Stimulated activated naive B cell treated with anti-CD40 and anti-IgM and Interleukin-4, amounts not matched to agents 10 μg/mL and 1 μg/mL and 100 μg/mL, for 72 hours (primary cell): ENCODE results near the gene COL16A1.
"Not testable (repeated sequence)": the region's sequence is repeated elsewhere in the genome, so short reads cannot be mapped to it uniquely, and the experiment has no call there.

Source experiments
- ATAC-seq, 2 donors: fragments of 150-1000 bp; cut with Tn5 transposase; replicated peaks; 2 replicates each; pipeline ENCODE4 v1.10.0; 2021; ENCODE audit warnings: moderate library complexity in 1 of 2
- DNase-seq: peaks from one replicate; pipeline ENCODE4 v3.0.0; 2021
- H3K27ac Mint-ChIP-seq: one replicate; pipeline ENCODE4 v1.8.0; 2022; ENCODE audit warnings: mild to moderate bottlenecking, mixed read lengths
- H3K27me3 Mint-ChIP-seq, 2 donors: one replicate each; pipeline ENCODE4 v1.8.0; 2022; ENCODE audit warnings: mixed read lengths in 2 of 2
- H3K36me3 Mint-ChIP-seq, 2 donors: one replicate each; pipeline ENCODE4 v1.8.0; 2022; ENCODE audit warnings: mixed read lengths in 2 of 2, mild to moderate bottlenecking in 1 of 2
- H3K4me1 Mint-ChIP-seq, 2 donors: one replicate each; pipeline ENCODE4 v1.8.0; 2022; ENCODE audit warnings: mixed read lengths in 2 of 2, mild to moderate bottlenecking in 1 of 2
- H3K4me3 Mint-ChIP-seq, 2 donors: one replicate each; pipeline ENCODE4 v1.8.0; 2022; ENCODE audit warnings: mild to moderate bottlenecking in 2 of 2, mixed read lengths in 2 of 2, moderate library complexity in 1 of 2
- H3K9me3 Mint-ChIP-seq, 2 donors: one replicate each; pipeline ENCODE4 v1.8.0; 2022; ENCODE audit warnings: mixed read lengths in 2 of 2, mild to moderate bottlenecking in 1 of 2

COL16A1 gene

DNA sequence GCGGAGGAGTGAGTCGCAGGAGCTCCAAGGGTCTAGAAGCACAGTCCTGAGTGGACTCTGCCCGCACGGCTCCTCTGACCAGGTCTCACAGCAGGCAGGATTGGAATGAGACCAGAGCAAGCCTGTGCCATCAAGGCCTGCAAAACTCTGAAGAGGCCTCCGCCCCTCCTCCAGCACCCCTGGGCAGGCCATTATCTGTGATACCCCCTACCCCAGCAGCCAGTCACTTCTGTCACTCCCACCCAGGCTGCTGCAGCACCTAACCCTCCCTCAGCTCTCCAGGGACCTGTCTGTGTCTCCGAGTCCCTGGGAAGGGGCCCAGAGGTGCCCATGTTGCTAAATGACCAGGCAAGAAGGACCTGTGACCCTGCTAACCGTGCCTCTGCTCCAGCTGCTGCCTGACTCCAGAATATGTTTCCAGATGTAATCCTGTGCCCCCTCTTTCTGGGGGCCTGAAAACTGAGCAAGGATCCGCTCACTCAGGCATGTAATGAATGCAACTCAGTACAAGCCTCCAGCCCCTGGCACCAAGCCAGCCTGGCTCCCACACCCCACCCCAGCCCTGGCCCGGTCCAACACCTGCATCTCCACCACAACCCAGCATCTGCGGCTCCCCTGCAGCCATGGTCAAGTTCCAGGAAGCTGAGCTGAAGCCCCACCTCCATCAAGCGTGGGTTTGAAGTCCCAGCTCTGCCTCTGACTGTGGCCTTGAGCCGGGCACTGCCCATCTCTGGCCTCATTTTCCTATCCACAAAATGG, 22.1 kb upstream of the COL16A1 start:
- no peak for ATAC-seq
- peaks cover 22 to 34% of the 10 kb centered on the region in 2 donors for H3K27me3 Mint-ChIP-seq
- H3K36me3 Mint-ChIP-seq, result no peaks in the 10 kb centered on the region
- DNase-seq, result no peak
- H3K27ac Mint-ChIP-seq, result no peak overlapping the region
- no peaks in the 10 kb centered on the region for H3K9me3 Mint-ChIP-seq
- no peak overlapping the region for H3K4me3 Mint-ChIP-seq
- no peaks in the 10 kb centered on the region for H3K4me1 Mint-ChIP-seq

DNA sequence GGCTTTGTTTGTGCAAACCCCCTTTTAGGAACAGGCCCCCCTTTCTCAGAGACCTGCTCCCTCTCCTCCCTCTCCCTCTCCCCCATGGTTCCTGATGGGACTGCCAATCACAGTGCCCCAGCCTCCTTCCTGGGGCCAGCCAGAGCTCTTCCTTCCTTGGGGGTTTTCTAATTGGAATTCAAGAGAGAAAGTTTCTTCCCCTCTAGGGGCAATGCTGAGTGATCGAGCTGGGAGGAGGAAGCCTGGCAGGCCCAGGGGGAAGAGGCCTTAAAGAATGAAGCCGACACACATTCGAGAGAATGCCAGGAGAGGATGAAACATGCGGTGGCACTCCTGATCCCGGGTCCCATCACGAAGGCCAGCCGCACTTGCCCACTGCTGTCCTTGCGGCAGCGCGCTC, 21.3 kb upstream of the COL16A1 start:
- H3K36me3 Mint-ChIP-seq, result no peaks in the 10 kb centered on the region
- no peaks in the 10 kb centered on the region for H3K4me1 Mint-ChIP-seq
- H3K9me3 Mint-ChIP-seq, result no peaks in the 10 kb centered on the region
- H3K27me3 Mint-ChIP-seq, result peaks cover 26 to 42% of the 10 kb centered on the region in 2 donors
- no peak overlapping the region for H3K4me3 Mint-ChIP-seq
- ATAC-seq, result no peak
- no peak for DNase-seq
- H3K27ac Mint-ChIP-seq, result no peak overlapping the region

DNA sequence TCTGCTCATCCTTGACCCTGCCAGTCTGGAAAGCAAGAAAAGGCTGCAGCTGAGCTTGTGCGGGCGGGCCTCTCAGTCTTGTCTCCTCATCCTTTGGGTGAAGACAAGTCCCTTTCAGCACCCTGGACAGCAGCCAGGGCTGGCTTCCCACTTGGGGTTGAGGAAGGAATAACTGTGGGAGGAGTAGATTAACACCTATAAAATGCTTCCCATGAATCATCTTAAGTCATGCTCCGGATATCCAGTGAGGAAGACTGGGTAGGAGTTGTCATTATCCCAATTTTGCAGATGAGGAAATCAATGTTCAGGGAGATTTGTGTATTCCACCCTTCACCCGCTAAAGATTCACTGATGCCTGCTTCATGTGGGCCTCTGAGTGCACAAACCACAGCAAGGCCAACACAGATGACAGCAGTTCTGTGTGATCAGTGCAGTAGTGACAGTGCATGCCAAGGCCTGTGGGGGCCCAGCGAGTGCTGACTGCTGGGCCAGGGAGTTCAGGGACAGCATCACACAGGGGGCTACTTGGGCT, 20.1 kb upstream of the COL16A1 start:
- no peaks in the 10 kb centered on the region for H3K4me1 Mint-ChIP-seq
- peaks cover 26 to 42% of the 10 kb centered on the region in 2 donors for H3K27me3 Mint-ChIP-seq
- DNase-seq, result no peak
- no peak overlapping the region for H3K27ac Mint-ChIP-seq
- no peak overlapping the region for H3K4me3 Mint-ChIP-seq
- H3K9me3 Mint-ChIP-seq, result no peaks in the 10 kb centered on the region
- ATAC-seq, result no peak
- no peaks in the 10 kb centered on the region for H3K36me3 Mint-ChIP-seq

DNA sequence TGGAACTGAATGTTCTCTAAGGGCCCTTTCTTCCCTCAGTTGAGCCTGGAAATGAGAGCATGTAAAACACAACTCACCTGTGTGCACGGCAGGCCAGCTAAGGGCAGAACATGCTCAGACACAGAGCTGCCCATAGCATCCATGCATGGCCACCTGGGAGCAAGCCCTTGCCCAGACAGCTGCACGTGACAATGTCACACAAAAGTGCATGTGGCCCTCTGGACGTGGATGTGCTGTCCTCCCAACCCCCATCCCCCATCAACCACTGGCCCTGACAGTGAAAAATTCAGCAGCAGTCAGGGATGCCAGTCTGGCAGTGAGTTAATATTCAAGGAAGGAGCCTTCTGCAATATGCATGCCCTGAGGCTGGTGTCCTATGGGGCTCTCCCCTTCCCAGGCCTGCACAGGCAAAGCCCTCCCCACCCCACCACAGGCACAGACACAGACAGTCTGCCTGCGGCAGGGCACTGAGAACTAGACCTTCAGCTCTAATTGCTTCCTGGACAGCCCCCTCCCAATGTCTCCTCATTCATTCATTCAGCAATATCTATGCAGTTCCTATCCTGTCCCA, 14.6 kb upstream of the COL16A1 start:
- H3K27ac Mint-ChIP-seq, result no peak overlapping the region
- H3K36me3 Mint-ChIP-seq, result no peaks in the 10 kb centered on the region
- ATAC-seq (no peak), DNase-seq (no peak)
- peaks cover 63 to 83% of the 10 kb centered on the region in 2 donors for H3K27me3 Mint-ChIP-seq
- H3K4me1 Mint-ChIP-seq, result peaks cover 12 to 20% of the 10 kb centered on the region in 2 donors
- H3K9me3 Mint-ChIP-seq, result no peaks in the 10 kb centered on the region
- H3K4me3 Mint-ChIP-seq, result no peak overlapping the region

DNA sequence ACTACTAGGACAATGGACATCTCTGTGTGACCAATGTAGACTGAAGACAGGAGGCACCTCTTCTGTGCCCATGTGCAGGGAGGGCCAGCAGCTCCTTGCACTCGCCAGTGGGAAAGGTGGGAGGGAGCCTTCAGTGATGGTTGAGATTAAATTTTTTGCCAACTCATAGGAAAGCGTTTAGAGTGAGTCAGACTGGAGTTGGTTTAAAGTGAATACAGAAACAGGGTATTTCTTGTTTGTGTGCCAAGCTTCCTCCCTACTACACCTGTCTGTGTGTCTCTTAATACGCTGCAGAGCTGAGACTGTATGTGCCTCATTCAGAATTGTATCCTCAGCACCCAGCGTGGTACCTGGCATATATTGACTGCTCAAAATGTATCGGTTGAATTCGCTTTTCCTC, 13.5 kb upstream of the COL16A1 start:
- Mint-ChIP-seq H3K4me1 (peaks cover 15 to 20% of the 10 kb centered on the region in 2 donors), H3K27me3 (peaks cover 66 to 84% of the 10 kb centered on the region in 2 donors), H3K36me3 (no peaks in the 10 kb centered on the region), H3K9me3 (no peaks in the 10 kb centered on the region), H3K27ac (no peak overlapping the region), H3K4me3 (no peak overlapping the region)
- ATAC-seq, result no peak
- no peak for DNase-seq

DNA sequence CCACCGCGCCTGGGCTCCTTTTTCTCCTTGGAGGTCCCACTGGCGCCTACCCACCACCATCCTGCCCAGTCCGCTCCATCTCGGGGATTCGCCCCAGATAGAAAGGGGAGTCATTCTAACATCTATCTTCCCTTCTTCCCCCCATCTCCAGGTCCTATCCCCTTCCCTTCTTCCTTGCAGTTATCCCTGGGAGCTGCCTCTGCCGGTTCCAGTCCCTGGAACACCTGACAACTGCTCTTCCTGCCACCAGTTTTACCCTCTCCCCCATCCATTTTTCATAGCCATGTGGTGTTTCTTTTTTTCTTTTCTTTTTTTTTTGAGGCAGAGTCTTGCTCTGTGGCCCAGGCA, 12.0 kb upstream of the COL16A1 start:
- Mint-ChIP-seq H3K27ac (no peak overlapping the region), H3K9me3 (no peaks in the 10 kb centered on the region), H3K36me3 (no peaks in the 10 kb centered on the region), H3K27me3 (peaks cover 61 to 77% of the 10 kb centered on the region in 2 donors), H3K4me3 (peak overlapping the region; percentile 80 to 84), H3K4me1 (peaks cover 15 to 20% of the 10 kb centered on the region in 2 donors)
- DNase-seq (no peak), ATAC-seq (no peak)

DNA sequence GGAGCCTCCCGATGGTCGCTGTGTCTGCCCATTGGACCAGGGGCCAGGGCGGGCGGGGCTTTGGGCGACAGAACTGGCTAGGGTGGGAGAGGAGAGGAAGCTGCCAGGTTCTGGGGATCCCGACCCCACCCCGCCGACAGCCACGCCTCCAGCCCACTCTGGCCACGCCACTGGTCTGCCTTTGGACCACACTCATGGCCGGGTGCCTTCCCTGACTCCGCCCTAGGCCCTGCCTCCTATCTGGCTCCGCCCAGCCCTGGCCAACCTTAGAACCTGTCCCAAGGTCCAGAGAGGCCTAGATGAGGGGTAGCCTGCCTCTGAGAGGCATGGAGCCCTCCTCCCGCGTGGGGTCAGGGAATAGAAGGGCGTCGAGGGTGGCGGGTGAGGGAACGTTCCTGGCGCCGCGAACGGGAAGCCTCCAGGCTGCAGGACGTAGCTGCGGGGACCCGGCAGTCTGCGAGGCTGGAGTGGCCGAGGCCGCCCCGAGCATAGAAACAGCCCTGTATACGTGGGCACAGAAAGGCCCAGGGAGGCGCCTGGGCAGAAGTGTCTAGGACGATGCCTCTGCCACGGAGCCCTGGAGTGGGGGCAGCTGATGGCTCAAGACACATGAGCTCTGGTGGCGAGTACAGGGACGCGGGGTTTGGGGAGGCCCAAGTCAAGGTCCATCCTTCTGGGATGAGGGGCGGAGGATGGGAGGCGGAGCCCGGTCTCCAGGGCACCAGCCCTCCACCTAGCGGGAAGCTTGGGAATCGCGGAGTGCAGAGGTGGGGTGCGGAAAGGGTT, 11.5 kb upstream of the COL16A1 start:
- H3K27me3 Mint-ChIP-seq, result peaks cover 59 to 71% of the 10 kb centered on the region in 2 donors
- no peaks in the 10 kb centered on the region for H3K9me3 Mint-ChIP-seq
- peak overlapping the region; percentile 80 to 84 for H3K4me3 Mint-ChIP-seq
- peak; percentile 57 for DNase-seq
- H3K27ac Mint-ChIP-seq, result no peak overlapping the region
- H3K36me3 Mint-ChIP-seq, result no peaks in the 10 kb centered on the region
- peaks cover 15 to 20% of the 10 kb centered on the region in 2 donors for H3K4me1 Mint-ChIP-seq
- peak; percentile 94 to 95 for ATAC-seq

DNA sequence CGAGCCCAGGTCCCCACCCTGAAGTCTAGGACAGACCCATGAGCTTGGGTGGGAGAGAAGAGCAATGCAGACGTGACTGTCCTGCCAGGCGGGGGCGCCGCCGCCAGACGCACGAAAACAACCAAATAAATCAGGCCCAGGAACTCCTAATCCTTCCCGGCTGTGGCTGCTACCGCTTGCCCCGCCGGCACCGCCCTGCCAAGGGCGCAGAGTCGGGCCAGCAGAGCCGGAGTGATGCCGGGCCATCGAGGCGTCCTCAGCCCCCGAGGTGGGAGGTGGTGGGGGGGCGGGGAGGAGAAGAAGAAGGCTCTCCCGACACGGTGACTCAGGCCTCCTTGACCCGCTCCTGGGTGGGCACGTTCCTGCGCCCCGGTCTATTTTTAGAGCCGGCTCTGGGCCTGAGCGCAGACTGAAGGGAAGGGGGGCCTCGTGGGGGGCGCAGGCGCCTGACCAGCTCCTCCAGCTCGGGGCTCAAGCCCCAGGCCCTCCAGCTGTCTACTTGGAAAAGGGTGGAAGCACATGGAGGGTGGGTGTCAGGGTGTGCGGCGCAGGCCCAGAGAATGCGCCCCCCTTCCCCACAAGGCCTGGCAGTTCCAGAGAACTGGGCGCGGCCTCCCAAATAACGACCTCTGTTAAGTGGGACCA, 10.7 kb upstream of the COL16A1 start:
- H3K36me3 Mint-ChIP-seq, result no peaks in the 10 kb centered on the region
- DNase-seq, result no peak
- H3K27ac Mint-ChIP-seq, result peak overlapping the region; percentile 3
- H3K4me1 Mint-ChIP-seq, result peaks cover 15 to 20% of the 10 kb centered on the region in 2 donors
- H3K27me3 Mint-ChIP-seq, result peaks cover 59 to 65% of the 10 kb centered on the region in 2 donors
- H3K4me3 Mint-ChIP-seq, result peak overlapping the region; percentile 80 to 84
- no peaks in the 10 kb centered on the region for H3K9me3 Mint-ChIP-seq
- ATAC-seq, result peak; percentile 35 to 38

DNA sequence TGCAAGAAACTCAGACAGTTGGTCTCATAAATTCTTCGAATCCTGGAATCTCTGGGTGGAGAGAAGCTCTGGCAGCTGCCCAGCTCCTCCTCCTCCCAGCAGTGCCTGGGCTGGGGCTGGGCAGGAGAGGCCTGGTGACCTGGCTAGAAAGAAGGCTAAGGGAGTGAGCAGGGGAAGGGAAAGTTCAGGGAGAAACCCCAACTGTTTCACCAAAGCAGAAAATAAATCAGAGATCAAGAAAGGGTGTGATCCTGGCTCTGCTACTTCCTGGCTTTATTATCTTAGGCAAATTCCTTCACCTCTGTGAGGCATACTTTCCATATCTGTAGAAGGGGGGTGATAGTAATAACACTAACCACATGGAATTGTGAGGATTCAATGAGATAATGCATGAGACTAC, 8.8 kb upstream of the COL16A1 start:
- H3K4me3 Mint-ChIP-seq, result no peak overlapping the region
- H3K27ac Mint-ChIP-seq, result peak overlapping the region; percentile 62
- peaks cover 24 to 28% of the 10 kb centered on the region in 2 donors for H3K4me1 Mint-ChIP-seq
- ATAC-seq (no peak), DNase-seq (no peak)
- H3K27me3 Mint-ChIP-seq, result peaks cover 61 to 70% of the 10 kb centered on the region in 2 donors
- no peaks in the 10 kb centered on the region for H3K9me3 Mint-ChIP-seq
- no peaks in the 10 kb centered on the region for H3K36me3 Mint-ChIP-seq

DNA sequence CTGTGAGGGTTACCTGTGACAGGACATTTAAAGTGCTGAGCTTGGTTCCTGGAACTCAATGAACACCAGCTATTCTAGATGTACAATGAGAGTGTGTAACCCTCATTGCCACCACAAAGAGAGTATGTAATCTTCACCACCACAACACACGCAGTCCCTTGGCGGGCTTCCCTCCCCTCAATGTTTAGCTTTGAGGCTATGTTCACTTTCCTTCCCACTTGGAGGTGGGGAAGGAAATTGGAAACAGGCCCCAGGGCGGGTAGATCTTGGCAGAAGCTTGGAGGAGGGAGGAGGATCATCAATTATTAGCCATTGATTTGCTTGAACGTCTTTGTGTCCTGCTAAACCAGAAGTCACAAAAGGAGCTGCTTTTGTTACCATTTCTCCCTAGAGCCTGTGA, 8.3 kb upstream of the COL16A1 start:
- H3K4me1 Mint-ChIP-seq, result peaks cover 30 to 34% of the 10 kb centered on the region in 2 donors
- ATAC-seq (no peak), DNase-seq (no peak)
- H3K27ac Mint-ChIP-seq, result no peak overlapping the region
- H3K36me3 Mint-ChIP-seq, result no peaks in the 10 kb centered on the region
- H3K4me3 Mint-ChIP-seq, result no peak overlapping the region
- H3K9me3 Mint-ChIP-seq, result no peaks in the 10 kb centered on the region
- H3K27me3 Mint-ChIP-seq, result peaks cover 62 to 70% of the 10 kb centered on the region in 2 donors

DNA sequence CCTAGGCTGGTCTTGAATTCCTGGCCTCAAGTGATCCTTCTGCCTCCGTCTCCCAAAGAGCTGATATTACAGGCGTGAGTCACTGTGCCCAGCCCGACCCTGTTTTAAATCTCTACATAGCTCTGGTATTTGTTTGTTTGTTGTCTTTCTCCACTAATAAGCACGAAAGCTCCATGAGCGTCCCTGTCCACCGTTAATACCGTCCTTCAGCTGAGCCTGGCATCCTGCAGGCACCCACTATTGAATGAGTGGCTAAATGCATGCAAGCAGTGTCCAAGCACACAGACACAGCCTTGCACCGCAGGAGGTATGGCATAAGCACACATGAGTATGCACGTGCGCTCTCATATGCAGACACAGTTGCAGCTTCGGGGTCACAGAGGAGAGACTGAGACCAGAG, 4.5 kb upstream of the COL16A1 start:
- ATAC-seq, result no peak
- Mint-ChIP-seq H3K27ac (no peak overlapping the region), H3K4me3 (no peak overlapping the region), H3K4me1 (peaks cover 37 to 44% of the 10 kb centered on the region in 2 donors), H3K36me3 (no peaks in the 10 kb centered on the region), H3K27me3 (peaks cover 64 to 66% of the 10 kb centered on the region in 2 donors), H3K9me3 (no peaks in the 10 kb centered on the region)
- DNase-seq, result no peak

DNA sequence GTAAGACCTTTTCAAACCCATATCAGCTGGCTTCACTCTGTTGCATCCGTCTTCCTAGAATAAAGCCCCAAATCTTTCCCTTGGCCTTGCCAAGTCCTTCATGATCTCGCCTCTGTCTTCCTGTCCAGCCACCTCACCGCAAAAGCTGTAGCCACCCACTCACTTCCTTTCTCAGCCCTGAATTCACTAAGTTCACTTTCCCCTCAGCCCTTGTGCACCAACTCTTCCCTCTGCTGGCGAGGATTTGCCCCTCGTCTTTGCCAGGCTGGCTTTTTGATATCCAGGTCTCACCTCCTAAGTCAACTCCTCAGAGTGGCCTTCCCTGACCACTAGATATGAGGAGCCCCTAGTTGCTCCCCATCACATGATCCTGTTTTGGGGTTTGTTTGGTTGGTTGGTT, 3.9 kb upstream of the COL16A1 start:
- Mint-ChIP-seq H3K27ac (no peak overlapping the region), H3K4me3 (peak overlapping the region; percentile 13 to 14)

DNA sequence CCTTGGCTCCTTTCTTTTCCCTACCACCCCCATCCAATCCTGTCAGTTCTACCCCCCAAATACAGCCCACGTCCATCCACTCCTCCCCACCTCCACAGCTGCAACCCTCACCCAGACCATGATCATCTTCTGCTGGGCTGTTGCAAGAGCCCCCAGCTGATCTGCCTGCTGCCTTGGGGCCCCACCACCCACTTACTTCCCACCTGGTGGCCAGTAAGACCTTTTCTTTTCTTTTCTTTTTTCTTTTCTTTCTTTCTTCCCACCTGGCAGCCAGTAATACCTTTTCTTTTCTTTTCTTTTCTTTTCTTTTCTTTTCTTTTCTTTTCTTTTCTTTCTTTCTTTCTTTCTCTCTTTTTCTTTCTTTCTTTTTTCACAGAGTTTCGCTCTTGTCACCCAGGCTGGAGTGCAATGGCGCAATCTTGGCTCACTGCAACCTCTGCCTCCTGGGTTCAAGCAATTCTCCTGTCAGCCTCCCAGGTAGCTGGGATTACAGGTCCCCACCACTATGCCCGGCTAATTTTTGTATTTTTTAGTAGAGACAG, 3.3 kb upstream of the COL16A1 start:
- DNase-seq, H3K36me3 Mint-ChIP-seq, ATAC-seq, H3K9me3 Mint-ChIP-seq, H3K4me3 Mint-ChIP-seq: not testable (repeated sequence)
- H3K27me3 Mint-ChIP-seq, result peaks cover 55 to 60% of the 10 kb centered on the region in 2 donors
- H3K27ac Mint-ChIP-seq, result peak overlapping the region; percentile 9
- peaks cover 35 to 44% of the 10 kb centered on the region in 2 donors for H3K4me1 Mint-ChIP-seq

More for the DNA sequence above, 3.9 kb upstream of the COL16A1 start:
- Mint-ChIP-seq H3K4me1 (peaks cover 37 to 44% of the 10 kb centered on the region in 2 donors), H3K27me3 (peaks cover 61 to 66% of the 10 kb centered on the region in 2 donors), H3K36me3 (no peaks in the 10 kb centered on the region), H3K9me3 (no peaks in the 10 kb centered on the region)
- ATAC-seq (peak in 1 of 2 donors; percentile 35), DNase-seq (peak; percentile 24)
